Measurements from ENCODE around the gene MRPS7.

The MRPS7 gene

DNA sequence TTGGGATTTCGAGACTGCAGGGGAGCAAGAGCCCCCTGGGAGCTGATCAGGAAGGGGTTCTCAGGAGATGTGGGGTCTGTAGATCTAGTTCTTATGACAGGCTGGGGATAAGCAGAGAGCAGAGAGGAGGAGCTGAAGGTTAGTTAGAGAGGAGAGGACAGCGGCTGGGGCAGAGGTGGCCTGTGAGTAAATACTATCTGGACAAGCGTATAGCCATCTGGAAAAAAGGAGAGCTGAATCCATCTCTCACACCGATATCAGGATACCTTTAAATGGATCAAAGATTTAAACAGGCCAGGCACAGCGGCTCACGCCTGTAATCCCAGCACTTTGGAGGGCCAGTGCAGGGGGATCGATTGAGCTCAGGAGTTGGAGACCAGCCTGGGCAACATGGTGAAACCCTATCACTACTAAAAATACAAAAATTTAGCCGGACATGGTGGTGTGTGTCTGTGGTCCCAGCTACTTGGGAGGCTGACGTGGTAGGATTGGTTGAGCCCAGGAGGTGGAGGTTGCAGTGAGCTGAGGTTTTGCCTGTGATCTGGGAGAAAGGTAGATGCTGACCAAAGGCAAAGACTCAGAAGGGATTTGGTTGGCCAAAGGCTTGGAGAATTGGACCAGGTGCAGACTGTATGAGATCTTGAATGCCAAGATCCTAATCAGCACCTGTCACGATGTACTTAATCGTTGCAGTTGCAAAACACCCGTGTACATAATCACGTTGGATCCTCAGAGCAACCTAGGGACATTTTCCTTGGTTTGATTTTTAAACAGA, 46.5 kb downstream of the MRPS7 start:
- in situ Hi-C loops (cut with HindIII; ENCODE audit: low sequenced_read_pairs): no loop called here

GRCh38 chr17:75308732-75309629, 47.3 kb downstream of the MRPS7 start:
- in situ Hi-C loops (cut with HindIII; ENCODE audit: low sequenced_read_pairs): no loop called here

GRCh38 chr17:75313941-75314551, 52.4 kb downstream of the MRPS7 start:
- in situ Hi-C loops (cut with HindIII; ENCODE audit: low sequenced_read_pairs): no loop called here

DNA sequence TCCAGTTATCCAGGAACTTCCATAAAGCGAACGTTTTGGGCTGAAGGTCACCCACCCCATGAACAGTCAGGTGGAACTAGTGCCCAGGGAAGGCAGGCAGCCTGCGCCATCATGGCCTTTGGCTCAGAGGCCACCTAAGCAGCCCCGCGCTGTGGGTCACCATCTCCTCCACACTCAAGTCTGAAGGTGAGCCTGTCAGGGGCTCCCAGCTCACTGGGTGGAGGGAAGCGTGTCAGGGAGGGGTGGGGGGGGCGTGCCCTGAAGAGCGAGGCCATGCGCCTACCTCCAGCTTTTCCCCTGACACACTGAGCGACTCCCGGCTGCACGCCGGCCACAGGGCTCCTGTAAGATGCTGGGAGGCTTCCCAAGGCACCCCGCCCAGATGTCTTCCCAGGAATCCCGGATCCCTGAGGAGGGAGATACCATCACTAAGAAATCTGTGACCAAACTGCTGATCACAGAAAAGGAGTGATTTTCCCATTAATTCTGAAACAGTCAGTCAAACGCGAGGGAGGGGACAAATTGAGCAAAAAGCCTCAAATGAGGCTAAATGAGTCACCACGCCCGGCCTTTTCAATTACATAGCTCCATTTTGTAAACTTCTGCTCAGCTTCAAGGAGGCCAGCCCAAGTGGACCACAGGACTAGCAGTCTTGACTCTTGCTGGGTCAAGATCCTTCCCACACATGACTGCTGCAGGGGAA, 54.0 kb downstream of the MRPS7 start:
- in situ Hi-C loops (cut with HindIII; ENCODE audit: low sequenced_read_pairs): no loop called here
